GM12873 (cell line): ENCODE data around the gene SCGN.

Source experiments
- TF ChIP-seq, protein P1 (sequence below): IDR thresholded peaks from 2 replicates; pipeline ENCODE4 v1.5.1; 2012; ENCODE audit warnings: low read depth, mild to moderate bottlenecking, moderate library complexity, low read length, control low read depth; ENCODE audit not compliant: insufficient read depth; ENCODE audit errors: missing control alignments

Gene SCGN

DNA sequence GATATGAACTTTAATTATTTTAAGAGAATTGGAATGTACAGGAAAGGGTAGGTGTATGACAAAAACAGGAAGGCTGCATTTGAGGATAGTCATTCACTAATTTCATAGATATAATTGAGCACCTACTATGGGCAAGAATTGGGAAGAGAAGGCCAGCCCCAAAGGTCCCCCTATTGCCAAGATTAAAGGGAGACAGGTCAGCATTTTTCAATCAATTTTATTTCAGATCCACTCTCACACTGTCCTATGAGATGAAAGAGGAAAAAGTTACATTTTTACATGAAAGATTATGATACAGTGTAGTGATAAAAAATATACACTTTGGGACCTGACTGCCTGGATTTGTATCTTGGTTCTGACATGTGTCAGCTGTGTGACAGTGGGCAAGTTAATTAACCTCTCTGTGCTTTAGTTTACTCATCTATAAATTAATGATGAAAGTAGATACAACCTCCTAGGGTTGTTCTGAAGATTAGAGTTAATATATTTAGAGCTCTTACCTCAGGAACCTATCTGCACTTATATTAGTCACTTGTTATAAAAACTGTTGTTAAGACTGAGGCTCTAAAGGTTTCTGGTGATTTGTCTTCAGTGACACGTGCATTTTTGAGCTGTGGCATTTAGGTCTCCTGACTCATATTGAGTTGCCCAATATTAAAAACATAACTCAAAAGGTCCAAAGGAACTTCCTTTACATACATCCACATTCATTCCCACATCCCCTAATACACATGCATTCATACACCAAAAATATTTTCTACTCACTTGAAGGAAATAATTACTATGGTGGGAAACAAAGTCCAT lies 45.7 kb downstream of the SCGN start:
- TF ChIP-seq, protein P1, sequence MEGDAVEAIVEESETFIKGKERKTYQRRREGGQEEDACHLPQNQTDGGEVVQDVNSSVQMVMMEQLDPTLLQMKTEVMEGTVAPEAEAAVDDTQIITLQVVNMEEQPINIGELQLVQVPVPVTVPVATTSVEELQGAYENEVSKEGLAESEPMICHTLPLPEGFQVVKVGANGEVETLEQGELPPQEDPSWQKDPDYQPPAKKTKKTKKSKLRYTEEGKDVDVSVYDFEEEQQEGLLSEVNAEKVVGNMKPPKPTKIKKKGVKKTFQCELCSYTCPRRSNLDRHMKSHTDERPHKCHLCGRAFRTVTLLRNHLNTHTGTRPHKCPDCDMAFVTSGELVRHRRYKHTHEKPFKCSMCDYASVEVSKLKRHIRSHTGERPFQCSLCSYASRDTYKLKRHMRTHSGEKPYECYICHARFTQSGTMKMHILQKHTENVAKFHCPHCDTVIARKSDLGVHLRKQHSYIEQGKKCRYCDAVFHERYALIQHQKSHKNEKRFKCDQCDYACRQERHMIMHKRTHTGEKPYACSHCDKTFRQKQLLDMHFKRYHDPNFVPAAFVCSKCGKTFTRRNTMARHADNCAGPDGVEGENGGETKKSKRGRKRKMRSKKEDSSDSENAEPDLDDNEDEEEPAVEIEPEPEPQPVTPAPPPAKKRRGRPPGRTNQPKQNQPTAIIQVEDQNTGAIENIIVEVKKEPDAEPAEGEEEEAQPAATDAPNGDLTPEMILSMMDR = no peak

DNA sequence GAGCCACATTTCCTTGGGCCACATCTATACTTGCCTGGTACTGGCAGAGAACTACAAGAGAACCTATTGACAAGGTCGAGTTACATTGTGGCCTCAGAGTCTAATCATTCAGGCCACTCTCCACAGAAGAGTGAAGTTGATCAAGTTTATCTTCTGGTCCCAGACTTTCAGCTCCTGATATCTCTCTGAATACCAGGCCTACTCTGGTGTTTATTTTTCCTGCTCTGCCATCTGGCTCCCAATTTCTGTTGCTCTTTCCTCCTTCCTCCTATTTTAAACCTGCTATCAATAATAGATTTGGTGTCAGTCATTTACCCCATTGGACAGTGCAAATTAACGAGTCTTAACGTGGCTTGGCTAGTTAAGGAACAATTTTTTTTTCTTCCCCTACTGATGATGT lies 46.6 kb downstream of the SCGN start:
- TF ChIP-seq, protein P1 = no peak

DNA sequence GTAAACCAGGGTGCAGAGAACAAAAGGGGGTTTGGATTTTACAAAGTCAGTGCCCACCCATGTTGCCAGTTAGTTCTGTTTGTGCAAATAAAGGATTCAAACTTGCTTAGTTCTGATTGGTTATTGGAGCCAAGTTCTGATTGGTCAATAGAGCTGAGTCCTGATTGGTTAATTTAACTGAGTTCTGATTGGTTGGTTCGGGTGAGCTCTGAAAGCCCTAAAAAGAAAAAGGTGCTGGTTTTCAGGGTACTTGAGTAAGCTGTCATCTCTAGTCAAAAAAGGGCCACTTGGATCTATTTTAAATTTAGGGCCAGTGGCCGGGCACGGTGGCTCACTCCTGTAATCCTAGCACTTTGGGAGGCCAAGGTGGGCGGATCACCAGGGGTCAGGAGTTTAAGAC lies 47.6 kb downstream of the SCGN start:
- TF ChIP-seq, protein P1 = no peak

DNA sequence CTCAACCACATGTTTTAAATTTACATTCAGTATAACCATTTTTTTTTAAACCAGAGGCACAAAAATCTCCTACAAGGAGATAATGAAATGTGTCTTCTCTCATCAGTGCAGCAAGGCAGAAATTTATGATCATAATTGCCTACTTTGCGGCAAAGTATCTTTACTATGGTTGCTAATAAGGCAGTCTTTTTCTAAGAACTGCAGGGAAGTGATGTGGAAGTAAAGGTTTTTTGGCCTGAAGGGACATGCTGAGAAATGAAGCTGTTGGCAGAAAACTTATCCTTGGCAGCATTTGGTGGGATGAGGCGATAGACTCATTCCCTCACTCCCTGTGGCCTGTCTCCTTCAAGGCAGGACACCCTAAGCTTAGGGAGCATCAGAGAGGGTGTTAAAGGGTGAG lies 48.7 kb downstream of the SCGN start:
- TF ChIP-seq, protein P1 = no peak

DNA sequence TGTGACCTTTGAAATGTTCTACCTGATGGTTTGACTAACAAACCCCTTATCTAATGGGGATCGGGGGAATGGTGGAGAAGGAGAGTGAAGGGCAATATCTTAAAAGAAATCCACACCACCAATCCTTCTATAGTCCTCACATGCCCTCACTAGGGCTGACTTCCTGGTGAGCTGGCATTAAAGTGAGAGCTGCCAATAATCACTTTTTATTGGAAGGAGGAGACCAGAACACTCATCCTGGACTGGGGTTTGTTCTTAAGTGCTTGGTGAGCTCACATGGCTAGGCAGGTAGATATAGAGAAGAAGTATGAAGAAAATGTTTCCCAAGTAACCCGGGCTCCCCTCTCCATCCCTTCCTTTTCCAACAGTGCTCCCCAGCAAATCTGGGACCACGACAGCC lies 49.8 kb downstream of the SCGN start:
- TF ChIP-seq, protein P1 = no peak

DNA sequence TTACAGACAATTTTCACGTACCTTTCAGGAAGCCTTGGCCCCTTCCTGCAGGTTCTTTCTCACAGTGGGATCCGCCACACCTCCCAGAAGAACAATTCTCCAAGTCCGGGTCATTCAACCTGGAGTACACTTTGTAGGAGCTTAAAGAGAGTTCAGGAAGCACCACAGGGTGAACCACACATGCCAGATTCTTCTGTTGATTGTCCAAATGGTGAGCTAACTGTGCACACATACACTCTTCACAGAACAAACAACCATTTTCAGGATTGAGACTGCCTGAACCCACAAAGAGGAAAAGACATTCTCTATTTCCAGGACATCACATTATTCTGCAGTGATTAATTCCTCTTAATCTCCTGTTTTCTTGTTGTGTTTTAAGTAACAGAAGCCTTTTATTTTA lies 51.0 kb downstream of the SCGN start:
- TF ChIP-seq, protein P1 = no peak

DNA sequence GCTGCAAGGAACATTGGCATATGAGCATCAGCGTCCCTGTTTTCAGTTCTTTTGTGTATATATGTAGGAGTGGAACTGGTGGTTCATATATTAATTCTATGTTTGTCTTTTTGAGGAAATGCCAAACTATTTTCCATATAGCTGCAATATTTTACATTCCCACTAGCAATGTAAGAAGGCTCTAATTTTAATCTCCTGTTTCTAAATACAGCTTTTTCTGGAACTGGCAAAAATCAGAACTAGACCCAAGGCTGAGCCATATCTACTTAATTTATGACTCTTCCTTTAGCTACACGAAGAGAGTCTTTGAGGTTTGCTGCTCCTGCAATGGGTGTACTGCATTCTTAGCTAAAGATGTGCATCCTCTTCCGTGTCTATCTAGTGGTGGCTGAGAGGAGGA lies 52.0 kb downstream of the SCGN start:
- TF ChIP-seq, protein P1 = no peak
